DOHH2 (cell line): ENCODE results near the gene BOD1L2.

ENCODE experiments used
- H3F3A ChIP-seq: fragments of 200-600 bp; sonication (generic), shearing (Covaris generic); 2 replicates; pipeline ENCODE4 v1.6.0; 2016; ENCODE audit warnings: antibody characterized with exemption, mild to moderate bottlenecking; ENCODE audit not compliant: control insufficient read depth, insufficient read depth
- H3K27ac ChIP-seq: fragments of 200-600 bp; sonication (generic); 2 replicates; pipeline ENCODE4 v1.5.1; 2014; ENCODE audit warnings: low read depth, mild to moderate bottlenecking, low read length, moderate library complexity
- H3K27me3 ChIP-seq: fragments of 200-600 bp; sonication (generic); 2 replicates; pipeline ENCODE4 v1.6.1; 2014; ENCODE audit warnings: mild to moderate bottlenecking, low read length, mixed read lengths; ENCODE audit not compliant: control insufficient read depth
- H3K36me3 ChIP-seq: fragments of 200-600 bp; sonication (generic); 2 replicates; pipeline ENCODE4 v1.6.1; 2014; ENCODE audit warnings: mild to moderate bottlenecking, low read length, moderate library complexity, mixed read lengths; ENCODE audit not compliant: control insufficient read depth
- H3K4me1 ChIP-seq: fragments of 200-600 bp; sonication (generic); 2 replicates; pipeline ENCODE4 v1.6.1; 2014; ENCODE audit warnings: mild to moderate bottlenecking, low read length, mixed read lengths; ENCODE audit not compliant: control insufficient read depth
- H3K4me2 ChIP-seq: fragments of 200-600 bp; sonication (generic); 2 replicates; pipeline ENCODE4 v1.6.0; 2014; ENCODE audit warnings: mild to moderate bottlenecking, low read length, moderate library complexity
- H3K4me3 ChIP-seq: fragments of 200-600 bp; sonication (generic); 2 replicates; pipeline ENCODE4 v1.5.1; 2014; ENCODE audit warnings: mild to moderate bottlenecking, low read length, mixed read lengths
- H3K79me2 ChIP-seq: fragments of 200-600 bp; sonication (generic); 2 replicates; pipeline ENCODE4 v1.6.1; 2014; ENCODE audit warnings: mild to moderate bottlenecking, low read length, mixed read lengths; ENCODE audit not compliant: control insufficient read depth
- H3K9me2 ChIP-seq: fragments of 200-600 bp; sonication (generic); replicated peaks from 2 replicates; pipeline ENCODE4 v1.6.1; 2014; ENCODE audit warnings: mild to moderate bottlenecking, low read length, mixed read lengths; ENCODE audit not compliant: control insufficient read depth
- H3K9me3 ChIP-seq: fragments of 200-600 bp; sonication (generic); 2 replicates; pipeline ENCODE4 v1.6.1; 2014; ENCODE audit warnings: antibody characterized with exemption, low read length, mixed read lengths; ENCODE audit not compliant: control insufficient read depth, insufficient read depth
- H4K20me1 ChIP-seq: fragments of 200-600 bp; sonication (generic); 2 replicates; pipeline ENCODE4 v1.6.0; 2014; ENCODE audit warnings: low read depth, mild to moderate bottlenecking, antibody characterized with exemption, low read length, moderate library complexity; ENCODE audit not compliant: control insufficient read depth, insufficient read depth
- EZH2phosphoT487 ChIP-seq: fragments of 200-600 bp; sonication (generic); IDR thresholded peaks from 2 replicates; pipeline ENCODE4 v1.6.1; 2017; ENCODE audit warnings: borderline replicate concordance, mild to moderate bottlenecking, antibody characterized with exemption, low read length, moderate library complexity, mixed read lengths
- TF ChIP-seq, protein P1 (sequence below): fragments of 200-600 bp; sonication (generic); IDR thresholded peaks from one replicate; pipeline ENCODE4 v1.5.1; 2014; ENCODE audit warnings: antibody characterized with exemption, mild to moderate bottlenecking, low read depth, low read length; ENCODE audit not compliant: poor library complexity, severe bottlenecking

Gene BOD1L2

DNA sequence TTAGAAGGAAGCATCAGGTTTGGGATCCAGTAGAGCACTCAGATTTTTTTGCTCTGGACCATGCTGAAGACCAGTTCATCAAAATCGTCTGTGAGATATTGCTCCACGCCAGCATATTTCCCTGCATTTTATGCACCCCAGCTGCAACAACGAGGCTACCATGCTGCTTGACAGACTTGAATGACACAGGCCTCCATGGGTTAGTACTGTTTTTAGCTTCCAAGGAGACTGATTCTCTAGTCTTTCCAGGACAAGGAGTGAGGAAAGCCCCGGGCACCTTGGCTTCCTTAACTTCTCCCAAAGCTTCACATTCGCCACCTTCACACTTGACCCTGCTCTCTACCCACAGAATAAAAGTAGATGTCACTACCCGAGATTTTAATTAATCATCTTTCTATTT lies 17.5 kb downstream of the BOD1L2 start:
- H3K27ac ChIP-seq, result no peak overlapping the region
- TF ChIP-seq EZH2phosphoT487, result no peak
- TF ChIP-seq, protein P1, sequence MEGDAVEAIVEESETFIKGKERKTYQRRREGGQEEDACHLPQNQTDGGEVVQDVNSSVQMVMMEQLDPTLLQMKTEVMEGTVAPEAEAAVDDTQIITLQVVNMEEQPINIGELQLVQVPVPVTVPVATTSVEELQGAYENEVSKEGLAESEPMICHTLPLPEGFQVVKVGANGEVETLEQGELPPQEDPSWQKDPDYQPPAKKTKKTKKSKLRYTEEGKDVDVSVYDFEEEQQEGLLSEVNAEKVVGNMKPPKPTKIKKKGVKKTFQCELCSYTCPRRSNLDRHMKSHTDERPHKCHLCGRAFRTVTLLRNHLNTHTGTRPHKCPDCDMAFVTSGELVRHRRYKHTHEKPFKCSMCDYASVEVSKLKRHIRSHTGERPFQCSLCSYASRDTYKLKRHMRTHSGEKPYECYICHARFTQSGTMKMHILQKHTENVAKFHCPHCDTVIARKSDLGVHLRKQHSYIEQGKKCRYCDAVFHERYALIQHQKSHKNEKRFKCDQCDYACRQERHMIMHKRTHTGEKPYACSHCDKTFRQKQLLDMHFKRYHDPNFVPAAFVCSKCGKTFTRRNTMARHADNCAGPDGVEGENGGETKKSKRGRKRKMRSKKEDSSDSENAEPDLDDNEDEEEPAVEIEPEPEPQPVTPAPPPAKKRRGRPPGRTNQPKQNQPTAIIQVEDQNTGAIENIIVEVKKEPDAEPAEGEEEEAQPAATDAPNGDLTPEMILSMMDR, result no peak
- H3K4me1 ChIP-seq, result no peaks in the 10 kb centered on the region
- no peaks in the 10 kb centered on the region for H4K20me1 ChIP-seq
- H3K9me3 ChIP-seq, result no peaks in the 10 kb centered on the region
- no peaks in the 10 kb centered on the region for H3F3A ChIP-seq
- H3K36me3 ChIP-seq, result no peaks in the 10 kb centered on the region
- H3K4me2 ChIP-seq, result no peak overlapping the region
- H3K4me3 ChIP-seq, result no peak overlapping the region
- no peaks in the 10 kb centered on the region for H3K79me2 ChIP-seq
- no peaks in the 10 kb centered on the region for H3K9me2 ChIP-seq
- peaks cover 7% of the 10 kb centered on the region; the same call in 1 of the 2 replicates for H3K27me3 ChIP-seq

DNA sequence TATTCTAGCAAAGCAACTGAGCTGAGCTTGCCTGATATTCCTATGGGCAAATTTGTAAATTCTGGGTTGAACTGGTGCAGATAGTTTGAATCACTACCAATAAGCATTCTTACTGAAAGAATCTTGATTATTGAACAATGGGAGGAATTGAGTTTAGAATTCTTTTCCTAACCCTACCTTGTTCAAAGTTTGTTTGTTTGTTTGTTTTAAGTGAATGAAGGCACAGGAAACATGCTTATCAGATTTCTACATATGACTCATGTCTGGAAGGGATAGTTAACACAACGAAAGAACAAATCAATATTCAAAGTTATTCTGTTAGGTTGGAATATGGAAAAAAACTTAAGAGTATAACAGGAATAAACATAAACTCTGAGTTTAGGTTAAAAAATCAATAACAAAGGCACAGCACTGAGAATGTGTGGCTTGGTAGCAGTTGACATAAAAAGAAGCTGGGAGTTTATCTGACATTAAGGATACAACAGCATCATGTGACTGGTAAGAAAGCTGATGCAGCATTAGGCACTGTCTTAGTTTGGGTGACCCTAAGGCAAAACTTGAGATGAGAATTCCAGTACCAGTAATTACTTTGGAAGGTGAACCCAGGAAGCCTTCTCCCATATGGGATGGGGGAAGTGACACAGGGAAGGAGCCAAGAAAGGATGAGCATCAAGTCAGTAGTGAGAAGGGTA lies 20.9 kb downstream of the BOD1L2 start:
- TF ChIP-seq EZH2phosphoT487, result no peak
- TF ChIP-seq, protein P1, result no peak
- Histone ChIP-seq H4K20me1 (no peaks in the 10 kb centered on the region), H3K9me2 (no peaks in the 10 kb centered on the region), H3K36me3 (no peaks in the 10 kb centered on the region), H3F3A (no peaks in the 10 kb centered on the region), H3K4me1 (no peaks in the 10 kb centered on the region), H3K4me2 (no peak overlapping the region), H3K27ac (no peak overlapping the region), H3K4me3 (no peak overlapping the region), H3K9me3 (no peaks in the 10 kb centered on the region), H3K27me3 (no peaks in the 10 kb centered on the region; the same call in 1 of the 2 replicates), H3K79me2 (no peaks in the 10 kb centered on the region)

DNA sequence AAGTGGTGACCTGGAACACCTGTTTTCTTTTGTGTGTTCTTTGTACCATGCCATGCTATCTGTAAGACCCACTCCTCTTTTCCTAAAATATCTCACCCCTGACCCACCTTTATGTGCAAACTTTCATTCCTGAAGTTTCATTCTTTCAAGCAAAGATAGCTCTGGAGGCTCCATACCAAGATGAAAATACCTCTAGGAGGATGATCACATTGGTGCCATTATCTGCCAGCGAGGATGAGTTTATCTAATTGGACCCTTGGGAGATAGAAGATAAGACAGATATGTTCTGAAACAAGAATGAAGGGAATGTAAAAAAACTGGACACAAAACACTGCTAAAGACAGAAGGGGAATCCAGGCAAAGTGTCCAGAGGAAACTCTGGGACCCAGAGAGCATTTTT lies 24.1 kb downstream of the BOD1L2 start:
- no peaks in the 10 kb centered on the region for H3K4me1 ChIP-seq
- H3K9me2 ChIP-seq, result no peaks in the 10 kb centered on the region
- H3K9me3 ChIP-seq, result no peaks in the 10 kb centered on the region
- no peak for TF ChIP-seq EZH2phosphoT487
- TF ChIP-seq, protein P1, result no peak
- no peaks in the 10 kb centered on the region for H3K79me2 ChIP-seq
- no peaks in the 10 kb centered on the region; the same call in 1 of the 2 replicates for H3K27me3 ChIP-seq
- H3K4me2 ChIP-seq, result no peak overlapping the region
- H4K20me1 ChIP-seq, result no peaks in the 10 kb centered on the region
- no peak overlapping the region for H3K4me3 ChIP-seq
- H3K36me3 ChIP-seq, result no peaks in the 10 kb centered on the region
- no peak overlapping the region for H3K27ac ChIP-seq
- no peaks in the 10 kb centered on the region for H3F3A ChIP-seq

GRCh38 chr18:57175532-57175931 lies 28.6 kb downstream of the BOD1L2 start:
- H3K27ac ChIP-seq, result no peak overlapping the region
- no peak overlapping the region for H3K4me3 ChIP-seq
- no peaks in the 10 kb centered on the region for H4K20me1 ChIP-seq
- no peaks in the 10 kb centered on the region for H3F3A ChIP-seq
- no peaks in the 10 kb centered on the region for H3K9me3 ChIP-seq
- H3K36me3 ChIP-seq, result no peaks in the 10 kb centered on the region
- H3K79me2 ChIP-seq, result no peaks in the 10 kb centered on the region
- H3K4me2 ChIP-seq, result no peak overlapping the region
- no peaks in the 10 kb centered on the region for H3K27me3 ChIP-seq
- no peak for TF ChIP-seq EZH2phosphoT487
- TF ChIP-seq, protein P1, result no peak
- no peaks in the 10 kb centered on the region for H3K9me2 ChIP-seq
- H3K4me1 ChIP-seq, result no peaks in the 10 kb centered on the region
